Breast epithelium (tissue), 3 donors: ENCODE results near the gene RABGAP1L.

ENCODE experiments used
- CTCF ChIP-seq, 3 donors: fragments of 450-650 bp; IDR thresholded peaks; one replicate each; pipeline ENCODE4 v1.5.1; 2016 to 2017; ENCODE audit warnings: antibody characterized with exemption in 3 of 3, mild to moderate bottlenecking in 3 of 3, moderate library complexity in 3 of 3
- POLR2A ChIP-seq: fragments of 450-650 bp; IDR thresholded peaks from one replicate; pipeline ENCODE4 v1.6.1; 2016; ENCODE audit warnings: antibody characterized with exemption, mild to moderate bottlenecking, moderate library complexity
- POLR2AphosphoS5 ChIP-seq, 3 donors: sonication (generic); formaldehyde crosslinking; IDR thresholded peaks; one replicate each; pipeline ENCODE4 v1.6.1; 2017; ENCODE audit warnings: antibody characterized with exemption in 3 of 3

- no peak for TF ChIP-seq POLR2AphosphoS5 (IDR thresholded peaks at IDR 0.05)
- TF ChIP-seq CTCF (IDR thresholded peaks at IDR 0.05) = no peak
- TF ChIP-seq POLR2A = no peak
These were observed 418.4 kb downstream of the RABGAP1L start for GRCh38 chr1:174577681-174578080.
